Measurements from ENCODE around the gene UNC13C. TPM values are rescaled to one million over a fixed set of nuclear protein-coding genes. Genes with fewer than 3 reads are reported as not detected.

The UNC13C gene
- total RNA-seq, 2 experiments from 2014 or later: not detected

GRCh38 chr15:54304321-54304720, 326.1 kb downstream of the UNC13C start:
- H3K36me3 ChIP-seq (ENCODE audit: insufficient read depth, low read length): no peaks in the 10 kb centered on the region
- no peaks in the 10 kb centered on the region for H3K4me1 ChIP-seq (ENCODE audit: insufficient read depth, low read length, poor library complexity, severe bottlenecking)
- H3K9me2 ChIP-seq (ENCODE audit: insufficient read depth, low read length): no peaks in the 10 kb centered on the region
- CTCF ChIA-PET (ENCODE audit: unreplicated experiment): no interaction called here
- intact Hi-C loops (cut with micrococcal nuclease; ENCODE audit: unreplicated experiment): no loop called here
- BruUV-seq (replicated peaks): no TSS peak
- H3K4me2 ChIP-seq (ENCODE audit: low read length): no peak overlapping the region
- H3K4me3 ChIP-seq (ENCODE audit: low read depth, low read length, poor library complexity, severe bottlenecking): no peak overlapping the region
- TF ChIP-seq, protein P1, sequence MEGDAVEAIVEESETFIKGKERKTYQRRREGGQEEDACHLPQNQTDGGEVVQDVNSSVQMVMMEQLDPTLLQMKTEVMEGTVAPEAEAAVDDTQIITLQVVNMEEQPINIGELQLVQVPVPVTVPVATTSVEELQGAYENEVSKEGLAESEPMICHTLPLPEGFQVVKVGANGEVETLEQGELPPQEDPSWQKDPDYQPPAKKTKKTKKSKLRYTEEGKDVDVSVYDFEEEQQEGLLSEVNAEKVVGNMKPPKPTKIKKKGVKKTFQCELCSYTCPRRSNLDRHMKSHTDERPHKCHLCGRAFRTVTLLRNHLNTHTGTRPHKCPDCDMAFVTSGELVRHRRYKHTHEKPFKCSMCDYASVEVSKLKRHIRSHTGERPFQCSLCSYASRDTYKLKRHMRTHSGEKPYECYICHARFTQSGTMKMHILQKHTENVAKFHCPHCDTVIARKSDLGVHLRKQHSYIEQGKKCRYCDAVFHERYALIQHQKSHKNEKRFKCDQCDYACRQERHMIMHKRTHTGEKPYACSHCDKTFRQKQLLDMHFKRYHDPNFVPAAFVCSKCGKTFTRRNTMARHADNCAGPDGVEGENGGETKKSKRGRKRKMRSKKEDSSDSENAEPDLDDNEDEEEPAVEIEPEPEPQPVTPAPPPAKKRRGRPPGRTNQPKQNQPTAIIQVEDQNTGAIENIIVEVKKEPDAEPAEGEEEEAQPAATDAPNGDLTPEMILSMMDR (conservative IDR thresholded peaks at IDR 0.05; ENCODE audit: low read length): no peak
- no peak for TF ChIP-seq EZH2phosphoT487 (IDR thresholded peaks at IDR 0.05; ENCODE audit: borderline replicate concordance, low read depth, low read length)
- POLR2A ChIA-PET: no interaction called here
- no peaks in the 10 kb centered on the region for H4K20me1 ChIP-seq (ENCODE audit: insufficient read depth, low read length)
- H2AFZ ChIP-seq (ENCODE audit: low read length): no peak overlapping the region
- no peaks in the 10 kb centered on the region for H3K79me2 ChIP-seq (ENCODE audit: insufficient read depth, low read depth, low read length)
- H3K27ac ChIP-seq (ENCODE audit: low read depth, low read length, poor library complexity, severe bottlenecking): no peak overlapping the region
- H3K9me3 ChIP-seq (ENCODE audit: low read length): no peaks in the 10 kb centered on the region
- DNase-seq (ENCODE audit: low spot score): no peak

DNA sequence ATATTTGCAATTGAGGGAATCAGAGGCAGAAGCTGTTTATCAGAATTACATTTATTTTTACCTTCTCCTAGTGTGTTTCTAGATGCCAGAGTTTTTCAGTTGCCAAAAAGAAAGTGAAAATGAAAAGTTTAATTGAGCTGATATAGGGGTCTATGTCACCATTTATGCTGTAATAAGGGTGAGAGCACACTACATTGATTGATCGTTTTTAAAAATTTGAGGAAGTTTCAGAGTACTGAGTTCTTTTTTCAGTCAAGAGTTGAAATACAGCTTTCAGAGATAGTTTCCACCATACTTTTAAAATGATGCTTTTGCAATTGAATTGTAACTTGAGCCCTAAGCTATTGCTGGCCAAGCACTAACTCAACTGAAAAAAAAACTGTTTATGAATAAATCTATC, 326.9 kb downstream of the UNC13C start:
- no TSS peak for BruUV-seq (replicated peaks)
- H3K36me3 ChIP-seq (ENCODE audit: insufficient read depth, low read length): no peaks in the 10 kb centered on the region
- ChIA-PET CTCF (ENCODE audit: unreplicated experiment) (no interaction called here), POLR2A (no interaction called here)
- intact Hi-C loops (cut with micrococcal nuclease; ENCODE audit: unreplicated experiment): no loop called here
- H3K4me3 ChIP-seq (ENCODE audit: low read depth, low read length, poor library complexity, severe bottlenecking): no peak overlapping the region
- TF ChIP-seq, protein P1 (conservative IDR thresholded peaks at IDR 0.05; ENCODE audit: low read length): no peak
- no peak for TF ChIP-seq EZH2phosphoT487 (IDR thresholded peaks at IDR 0.05; ENCODE audit: borderline replicate concordance, low read depth, low read length)
- no peaks in the 10 kb centered on the region for H3K9me2 ChIP-seq (ENCODE audit: insufficient read depth, low read length)
- no peak overlapping the region for H3K27ac ChIP-seq (ENCODE audit: low read depth, low read length, poor library complexity, severe bottlenecking)
- no peaks in the 10 kb centered on the region for H4K20me1 ChIP-seq (ENCODE audit: insufficient read depth, low read length)
- no peaks in the 10 kb centered on the region for H3K79me2 ChIP-seq (ENCODE audit: insufficient read depth, low read depth, low read length)
- H3K4me1 ChIP-seq (ENCODE audit: insufficient read depth, low read length, poor library complexity, severe bottlenecking): no peaks in the 10 kb centered on the region
- no peak overlapping the region for H2AFZ ChIP-seq (ENCODE audit: low read length)
- no peak for DNase-seq (ENCODE audit: low spot score)
- H3K9me3 ChIP-seq (ENCODE audit: low read length): no peaks in the 10 kb centered on the region
- H3K4me2 ChIP-seq (ENCODE audit: low read length): no peak overlapping the region

- Histone ChIP-seq H3K9me3 (ENCODE audit: low read length) (no peaks in the 10 kb centered on the region), H4K20me1 (ENCODE audit: insufficient read depth, low read length) (no peaks in the 10 kb centered on the region), H3K27ac (ENCODE audit: low read depth, low read length, poor library complexity, severe bottlenecking) (no peak overlapping the region), H2AFZ (ENCODE audit: low read length) (no peak overlapping the region), H3K36me3 (ENCODE audit: insufficient read depth, low read length) (no peaks in the 10 kb centered on the region), H3K4me2 (ENCODE audit: low read length) (no peak overlapping the region), H3K4me3 (ENCODE audit: low read depth, low read length, poor library complexity, severe bottlenecking) (no peak overlapping the region), H3K9me2 (ENCODE audit: insufficient read depth, low read length) (no peaks in the 10 kb centered on the region), H3K4me1 (ENCODE audit: insufficient read depth, low read length, poor library complexity, severe bottlenecking) (no peaks in the 10 kb centered on the region), H3K79me2 (ENCODE audit: insufficient read depth, low read depth, low read length) (no peaks in the 10 kb centered on the region)
- BruUV-seq (replicated peaks): no TSS peak
- TF ChIP-seq EZH2phosphoT487 (IDR thresholded peaks at IDR 0.05; ENCODE audit: borderline replicate concordance, low read depth, low read length): no peak
- TF ChIP-seq, protein P1 (conservative IDR thresholded peaks at IDR 0.05; ENCODE audit: low read length): no peak
- ChIA-PET CTCF (ENCODE audit: unreplicated experiment) (no interaction called here), POLR2A (interaction anchor here (0.5 kb wide), 1 partner anchor 27 kb away, joined by 3 read pairs; no protein-coding TSS in a partner anchor)
- no peak for DNase-seq (ENCODE audit: low spot score)
- intact Hi-C loops (cut with micrococcal nuclease; ENCODE audit: unreplicated experiment): no loop called here
Observed at GRCh38 chr15:54307252-54307902, 329.1 kb downstream of the UNC13C start.

All from OCI-LY7 (cell line).